ENCODE data around the gene PORCN.
A peak's percentile ranks its signal among the peaks of the same experiment; 100 is the strongest.
"Not testable (repeated sequence)": the region's sequence is repeated elsewhere in the genome, so short reads cannot be mapped to it uniquely, and the experiment has no call there.

The PORCN gene

DNA sequence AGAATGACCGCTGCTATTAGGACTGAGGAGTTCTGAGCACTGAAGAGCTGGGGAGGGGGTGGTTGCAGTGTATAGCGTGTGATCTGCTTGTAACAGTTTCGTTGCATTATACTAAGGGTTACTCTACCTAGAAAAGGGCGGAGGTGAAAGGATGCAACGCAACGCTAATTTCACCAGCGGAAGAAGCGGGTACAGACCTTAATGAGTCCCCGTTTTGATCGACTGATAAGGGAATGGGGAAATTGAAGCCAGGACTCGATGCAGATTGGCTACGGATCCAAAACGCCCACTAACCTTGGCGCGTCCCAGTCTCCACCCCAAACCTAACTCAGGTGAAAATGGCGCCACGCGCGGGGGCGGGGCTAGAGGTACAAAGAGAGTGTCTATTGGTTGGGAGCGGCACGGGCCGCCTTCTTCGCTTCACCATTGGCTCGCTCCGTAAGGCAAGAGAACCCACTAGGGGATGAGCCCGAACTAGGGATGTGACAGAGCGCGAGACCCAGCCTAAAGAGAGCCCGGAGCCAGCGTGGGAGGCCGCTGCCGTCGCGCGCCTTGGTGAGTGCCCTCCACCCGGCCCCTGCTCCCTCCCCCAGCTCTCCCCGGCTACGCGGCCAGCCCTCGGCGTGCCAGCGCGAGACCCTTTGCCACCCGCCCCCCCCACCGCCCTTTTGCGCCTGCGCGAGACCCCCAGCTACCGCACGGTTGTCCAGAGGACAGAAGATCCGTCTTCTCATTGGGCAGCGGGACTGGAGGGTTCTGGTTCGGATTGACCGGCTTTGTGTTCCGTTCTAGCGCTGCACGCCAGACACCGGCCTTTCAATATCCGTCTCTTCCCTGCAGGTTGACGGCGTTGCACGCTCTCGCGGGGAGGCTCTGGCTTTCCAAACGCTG is 12.8 kb downstream of the PORCN start, which contains the start of gene EBP:
TSS of gene EBP (plus strand) at position 456 of the 891 bp plus-strand sequence. CDS start 1,964 bp downstream, outside the sequence.
- in situ Hi-C loops (cut with MboI; ENCODE audit: low sequenced_read_pairs) = no loop called here
- Histone ChIP-seq H3K9me3 (no peaks in the 10 kb centered on the region), H3K36me3 (replicated peaks) (peaks cover 38% of the 10 kb centered on the region), H3K27me3 (ENCODE audit: low read depth) (no peaks in the 10 kb centered on the region), H3K4me1 (peaks cover 13% of the 10 kb centered on the region), H3K4me3 (peak within 1 kb of the TSS; percentile 65)
- peak; percentile 97 to 99 for DNase-seq (ENCODE audit: low spot score in 2 of 2)

- no peaks in the 10 kb centered on the region for H3K9me3 ChIP-seq
Observed at GRCh38 chrX:48522291-48522690, 13.5 kb downstream of the PORCN start.

GRCh38 chrX:48523682-48524081 is 14.9 kb downstream of the PORCN start:
- no peaks in the 10 kb centered on the region for H3K9me3 ChIP-seq
- no peaks in the 10 kb centered on the region for H3K27me3 ChIP-seq (ENCODE audit: low read depth)
- H3K4me3 ChIP-seq = no peak overlapping the region
- H3K36me3 ChIP-seq (replicated peaks) = peaks cover 59% of the 10 kb centered on the region
- in situ Hi-C loops (cut with MboI; ENCODE audit: low sequenced_read_pairs) = no loop called here
- DNase-seq (ENCODE audit: low spot score in 2 of 2) = no peak
- peaks cover 13% of the 10 kb centered on the region for H3K4me1 ChIP-seq

More at GRCh38 chrX:48522291-48522690, 13.5 kb downstream of the PORCN start:
- H3K27me3 ChIP-seq (ENCODE audit: low read depth) = no peaks in the 10 kb centered on the region
- H3K4me1 ChIP-seq = peaks cover 13% of the 10 kb centered on the region
- peak overlapping the region; percentile 65 for H3K4me3 ChIP-seq
- H3K36me3 ChIP-seq (replicated peaks) = peaks cover 45% of the 10 kb centered on the region
- peak in 1 of 2 experiments; percentile 25 for DNase-seq (ENCODE audit: low spot score in 2 of 2)
- in situ Hi-C loops (cut with MboI; ENCODE audit: low sequenced_read_pairs) = no loop called here

DNA sequence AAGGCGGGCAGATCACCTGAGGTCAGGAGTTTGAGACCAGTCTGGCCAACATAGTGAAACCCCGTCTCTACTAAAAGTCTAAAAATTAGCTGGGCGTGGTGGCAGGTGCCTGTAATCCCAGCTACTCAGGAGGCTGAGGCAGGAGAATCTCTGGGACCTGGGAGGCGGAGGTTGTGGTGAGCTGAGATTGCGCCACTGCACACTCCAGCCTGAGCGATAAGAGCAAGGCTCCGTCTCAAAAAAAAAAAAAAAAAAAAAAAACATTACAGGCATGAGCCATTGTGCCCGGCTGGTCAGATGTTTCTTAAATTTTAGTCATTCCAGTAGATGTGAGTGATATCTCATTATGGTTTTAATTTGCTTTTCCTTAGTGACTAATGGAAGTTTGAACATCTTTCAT is 17.1 kb downstream of the PORCN start:
- H3K27me3 ChIP-seq (ENCODE audit: low read depth); H3K9me3 ChIP-seq; in situ Hi-C loops (cut with MboI; ENCODE audit: low sequenced_read_pairs); DNase-seq (ENCODE audit: low spot score in 2 of 2); H3K4me3 ChIP-seq: not testable (repeated sequence)
- H3K36me3 ChIP-seq (replicated peaks) = peaks cover 67% of the 10 kb centered on the region
- H3K4me1 ChIP-seq = peaks cover 12% of the 10 kb centered on the region

DNA sequence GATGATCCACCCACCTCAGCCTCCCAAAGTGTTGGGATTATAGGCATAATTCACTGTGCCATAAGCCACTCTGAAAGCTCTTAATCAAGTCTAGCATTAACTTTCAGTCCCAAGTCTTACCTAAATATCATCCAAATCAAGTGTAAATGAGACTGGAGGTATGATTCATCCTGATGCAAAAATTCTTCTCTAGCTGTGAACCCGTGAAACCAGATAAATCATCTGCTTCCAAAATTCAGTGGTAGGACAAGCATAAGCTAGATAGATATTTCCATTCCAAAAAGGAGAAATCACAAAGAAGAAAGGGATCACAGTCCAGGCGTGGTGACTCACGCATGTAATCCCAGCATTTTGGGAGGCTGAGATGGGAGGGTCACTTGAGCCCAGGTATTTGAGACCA is 21.9 kb downstream of the PORCN start:
- in situ Hi-C loops (cut with MboI; ENCODE audit: low sequenced_read_pairs) = no loop called here
- peaks cover 37% of the 10 kb centered on the region for H3K36me3 ChIP-seq (replicated peaks)
- no peaks in the 10 kb centered on the region for H3K9me3 ChIP-seq
- H3K27me3 ChIP-seq (ENCODE audit: low read depth) = no peaks in the 10 kb centered on the region
- no peak for DNase-seq (ENCODE audit: low spot score in 2 of 2)
- H3K4me3 ChIP-seq = no peak overlapping the region
- H3K4me1 ChIP-seq = no peaks in the 10 kb centered on the region

- Histone ChIP-seq H3K27me3 (ENCODE audit: low read depth) (no peaks in the 10 kb centered on the region), H3K9me3 (no peaks in the 10 kb centered on the region), H3K36me3 (replicated peaks) (peaks cover 30% of the 10 kb centered on the region), H3K4me3 (no peak overlapping the region), H3K4me1 (no peaks in the 10 kb centered on the region)
- no peak for DNase-seq (ENCODE audit: low spot score in 2 of 2)
- in situ Hi-C loops (cut with MboI; ENCODE audit: low sequenced_read_pairs) = no loop called here
Observed at GRCh38 chrX:48531358-48531959, 22.7 kb downstream of the PORCN start.

GRCh38 chrX:48532161-48532560 is 23.4 kb downstream of the PORCN start:
- in situ Hi-C loops (cut with MboI; ENCODE audit: low sequenced_read_pairs) = no loop called here
- no peak for DNase-seq (ENCODE audit: low spot score in 2 of 2)
- H3K4me3 ChIP-seq = no peak overlapping the region
- no peaks in the 10 kb centered on the region for H3K4me1 ChIP-seq
- no peaks in the 10 kb centered on the region for H3K27me3 ChIP-seq (ENCODE audit: low read depth)
- no peaks in the 10 kb centered on the region for H3K9me3 ChIP-seq
- peaks cover 23% of the 10 kb centered on the region for H3K36me3 ChIP-seq (replicated peaks)

DNA sequence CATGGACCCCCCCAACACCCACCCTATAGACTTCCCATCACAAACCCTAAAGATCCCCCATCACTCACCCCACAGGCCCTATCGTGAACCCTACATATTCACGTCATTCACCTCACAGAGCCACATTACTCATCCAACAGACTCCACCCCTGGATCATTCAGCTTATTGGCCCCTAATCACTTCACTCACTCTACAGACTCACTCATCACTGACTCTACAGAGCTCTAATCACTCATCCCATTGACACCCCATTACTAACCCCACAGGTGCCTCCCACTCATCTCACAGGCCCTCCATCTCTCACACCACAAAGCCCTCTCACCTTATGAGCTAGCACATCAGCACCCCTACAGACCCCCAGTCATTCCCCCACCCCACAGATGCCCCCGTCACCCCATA is 24.4 kb downstream of the PORCN start:
- peaks cover 13% of the 10 kb centered on the region for H3K36me3 ChIP-seq (replicated peaks)
- in situ Hi-C loops (cut with MboI; ENCODE audit: low sequenced_read_pairs) = no loop called here
- H3K4me1 ChIP-seq = no peaks in the 10 kb centered on the region
- no peaks in the 10 kb centered on the region for H3K9me3 ChIP-seq
- no peak overlapping the region for H3K4me3 ChIP-seq
- DNase-seq (ENCODE audit: low spot score in 2 of 2) = no peak
- no peaks in the 10 kb centered on the region for H3K27me3 ChIP-seq (ENCODE audit: low read depth)

- Histone ChIP-seq H3K27me3 (ENCODE audit: low read depth) (no peaks in the 10 kb centered on the region), H3K4me1 (peaks cover 7% of the 10 kb centered on the region), H3K9me3 (no peaks in the 10 kb centered on the region), H3K36me3 (replicated peaks) (peaks cover 4% of the 10 kb centered on the region), H3K4me3 (peak overlapping the region; percentile 79)
- DNase-seq (ENCODE audit: low spot score in 2 of 2) = no peak
- in situ Hi-C loops (cut with MboI; ENCODE audit: low sequenced_read_pairs) = no loop called here
Observed at GRCh38 chrX:48538641-48539344, 30.0 kb downstream of the PORCN start.

GRCh38 chrX:48539345-48540027 is 30.7 kb downstream of the PORCN start, which contains the start of gene TBC1D25:
TBC1D25 (plus strand) TSS chrX:48539714; CDS start chrX:48539798, 84 bp downstream.
- H3K27me3 ChIP-seq (ENCODE audit: low read depth) = no peaks in the 10 kb centered on the region

DNA sequence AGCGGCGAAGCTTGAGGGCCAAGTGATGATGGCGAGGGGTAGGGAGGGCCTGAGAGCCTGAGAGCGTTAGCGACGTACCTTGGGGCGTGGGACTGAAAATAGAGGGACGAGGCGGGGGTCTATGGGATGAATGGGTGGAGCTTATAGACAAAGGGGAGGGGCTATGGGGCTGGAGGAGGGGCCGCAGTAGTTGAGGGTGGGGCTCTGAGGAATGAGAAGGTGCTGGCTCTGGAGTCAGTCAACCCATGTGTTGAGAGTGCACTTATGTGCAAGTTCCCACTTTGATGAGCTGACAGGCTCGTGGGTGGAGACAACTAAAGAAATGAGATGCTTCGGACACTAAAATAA is 31.2 kb downstream of the PORCN start:
- peaks cover 11% of the 10 kb centered on the region for H3K36me3 ChIP-seq (replicated peaks)
- in situ Hi-C loops (cut with MboI; ENCODE audit: low sequenced_read_pairs) = no loop called here
- H3K27me3 ChIP-seq (ENCODE audit: low read depth) = no peaks in the 10 kb centered on the region
- H3K4me1 ChIP-seq = peaks cover 7% of the 10 kb centered on the region
- no peaks in the 10 kb centered on the region for H3K9me3 ChIP-seq
- no peak for DNase-seq (ENCODE audit: low spot score in 2 of 2)
- peak overlapping the region; percentile 79 for H3K4me3 ChIP-seq

More at GRCh38 chrX:48539345-48540027, 30.7 kb downstream of the PORCN start, which contains the start of gene TBC1D25:
- H3K9me3 ChIP-seq = no peaks in the 10 kb centered on the region
- H3K4me1 ChIP-seq = peaks cover 7% of the 10 kb centered on the region
- peak; percentile 99 to 100 for DNase-seq (ENCODE audit: low spot score in 2 of 2)
- in situ Hi-C loops (cut with MboI; ENCODE audit: low sequenced_read_pairs) = no loop called here
- peak within 1 kb of the TSS; percentile 79 for H3K4me3 ChIP-seq
- H3K36me3 ChIP-seq (replicated peaks) = peaks cover 5% of the 10 kb centered on the region

- H3K9me3 ChIP-seq = no peaks in the 10 kb centered on the region
- in situ Hi-C loops (cut with MboI; ENCODE audit: low sequenced_read_pairs) = no loop called here
Observed at GRCh38 chrX:48540480-48540879, 31.7 kb downstream of the PORCN start.

GRCh38 chrX:48541140-48541814 is 32.5 kb downstream of the PORCN start:
- no peaks in the 10 kb centered on the region for H3K9me3 ChIP-seq
- in situ Hi-C loops (cut with MboI; ENCODE audit: low sequenced_read_pairs) = no loop called here
- no peaks in the 10 kb centered on the region for H3K27me3 ChIP-seq (ENCODE audit: low read depth)
- H3K4me3 ChIP-seq = no peak overlapping the region
- H3K4me1 ChIP-seq = peaks cover 7% of the 10 kb centered on the region
- no peak for DNase-seq (ENCODE audit: low spot score in 2 of 2)
- peaks cover 19% of the 10 kb centered on the region for H3K36me3 ChIP-seq (replicated peaks)

More at GRCh38 chrX:48540480-48540879, 31.7 kb downstream of the PORCN start:
- H3K27me3 ChIP-seq (ENCODE audit: low read depth) = no peaks in the 10 kb centered on the region
- peak overlapping the region; percentile 79 for H3K4me3 ChIP-seq
- peaks cover 15% of the 10 kb centered on the region for H3K36me3 ChIP-seq (replicated peaks)
- no peak for DNase-seq (ENCODE audit: low spot score in 2 of 2)
- peaks cover 7% of the 10 kb centered on the region for H3K4me1 ChIP-seq

Data from HAP-1 (cell line).